Fibroblast of pulmonary artery (primary cell): ENCODE data around the gene ITGB5.

ENCODE experiments used
- DNase-seq: peaks from one replicate; pipeline ENCODE4 v3.0.0-alpha.2; 2010; ENCODE audit warnings: low read depth
- H3K4me3 ChIP-seq: replicated peaks from 2 replicates; pipeline ENCODE4 v1.5.1; 2011; ENCODE audit warnings: low read depth, mild to moderate bottlenecking, control low read depth, low read length, moderate library complexity
- CTCF ChIP-seq: IDR thresholded peaks from 2 replicates; pipeline ENCODE4 v1.5.1; 2011; ENCODE audit warnings: mild to moderate bottlenecking, control low read depth, low read length, inconsistent platforms; ENCODE audit errors: missing control alignments

The ITGB5 gene

GRCh38 chr3:124731760-124732159 lies 155.4 kb downstream of the ITGB5 start:
- DNase-seq: no peak
- no peak for TF ChIP-seq CTCF
- no peak overlapping the region for H3K4me3 ChIP-seq

GRCh38 chr3:124730941-124731297 lies 156.2 kb downstream of the ITGB5 start:
- peak overlapping the region; percentile 94 for H3K4me3 ChIP-seq
- no peak for DNase-seq
- no peak for TF ChIP-seq CTCF

GRCh38 chr3:124730129-124730940 lies 156.8 kb downstream of the ITGB5 start, which contains the start of gene UMPS:
Gene UMPS, plus strand, starts transcription at chr3:124730452. Its CDS starts 20 bp downstream, at chr3:124730472.
- DNase-seq: peak; percentile 80
- no peak for TF ChIP-seq CTCF
- H3K4me3 ChIP-seq: peak within 1 kb of the TSS; percentile 94

GRCh38 chr3:124722589-124722988 lies 164.6 kb downstream of the ITGB5 start:
- no peak for DNase-seq
- no peak for TF ChIP-seq CTCF
- H3K4me3 ChIP-seq: no peak overlapping the region

GRCh38 chr3:124714223-124714853 lies 172.8 kb downstream of the ITGB5 start:
- no peak overlapping the region for H3K4me3 ChIP-seq
- no peak for TF ChIP-seq CTCF
- peak; percentile 23 for DNase-seq
